Loucy (cell line): ENCODE measurements around the gene EIPR1.

Source experiments
- H2AFZ ChIP-seq: fragments of 200-600 bp; sonication (generic); 2 replicates; pipeline ENCODE4 v1.6.0; 2016; ENCODE audit warnings: antibody characterized with exemption, mild to moderate bottlenecking, low read length, moderate library complexity
- H3F3A ChIP-seq: fragments of 200-600 bp; 2 replicates; pipeline ENCODE4 v1.6.0; 2016; ENCODE audit warnings: antibody characterized with exemption, low read depth, mild to moderate bottlenecking
- H3K27me3 ChIP-seq: fragments of 200-600 bp; sonication (generic); 2 replicates; pipeline ENCODE4 v1.6.1; 2014; ENCODE audit warnings: low read length, mild to moderate bottlenecking; ENCODE audit not compliant: insufficient read depth, poor library complexity, severe bottlenecking
- H3K36me3 ChIP-seq: fragments of 200-600 bp; sonication (generic); 2 replicates; pipeline ENCODE4 v1.6.1; 2016; ENCODE audit warnings: low read length; ENCODE audit not compliant: insufficient read depth
- H3K4me1 ChIP-seq: fragments of 200-600 bp; sonication (generic); 2 replicates; pipeline ENCODE4 v1.5.1; 2014; ENCODE audit warnings: low read length, mild to moderate bottlenecking; ENCODE audit not compliant: insufficient read depth, poor library complexity, severe bottlenecking
- H3K4me2 ChIP-seq: fragments of 200-600 bp; sonication (generic); 2 replicates; pipeline ENCODE4 v1.6.0; 2014; ENCODE audit warnings: antibody characterized with exemption, low read length, low read depth, mild to moderate bottlenecking; ENCODE audit not compliant: poor library complexity, severe bottlenecking
- H3K4me3 ChIP-seq: fragments of 200-600 bp; sonication (generic); 2 replicates; pipeline ENCODE4 v1.5.1; 2014; ENCODE audit warnings: low read length, mild to moderate bottlenecking, mixed read lengths; ENCODE audit not compliant: poor library complexity, severe bottlenecking
- H3K79me2 ChIP-seq: fragments of 200-600 bp; sonication (generic); 2 replicates; pipeline ENCODE4 v1.6.1; 2014; ENCODE audit warnings: low read length; ENCODE audit not compliant: insufficient read depth
- H3K9ac ChIP-seq: fragments of 200-600 bp; sonication (generic); 2 replicates; pipeline ENCODE4 v1.6.0; 2014; ENCODE audit warnings: mild to moderate bottlenecking, low read depth, low read length, moderate library complexity; ENCODE audit not compliant: poor library complexity, severe bottlenecking
- H3K9me2 ChIP-seq: fragments of 200-600 bp; sonication (generic); replicated peaks from 2 replicates; pipeline ENCODE4 v1.6.1; 2016; ENCODE audit warnings: low read depth, low read length, mixed read lengths
- H3K9me3 ChIP-seq: fragments of 200-600 bp; sonication (generic); 2 replicates; pipeline ENCODE4 v1.6.1; 2014; ENCODE audit warnings: mild to moderate bottlenecking, antibody characterized with exemption, low read length, low read depth; ENCODE audit not compliant: insufficient read depth
- H4K20me1 ChIP-seq: fragments of 200-600 bp; sonication (generic); 2 replicates; pipeline ENCODE4 v1.6.0; 2014; ENCODE audit warnings: antibody characterized with exemption, low read length, mild to moderate bottlenecking; ENCODE audit not compliant: insufficient read depth, poor library complexity, severe bottlenecking
- EZH2phosphoT487 ChIP-seq: fragments of 200-600 bp; IDR thresholded peaks from 2 replicates; pipeline ENCODE4 v1.6.1; 2018; ENCODE audit warnings: antibody characterized with exemption, mild to moderate bottlenecking, moderate library complexity, borderline replicate concordance
- TF ChIP-seq, protein P1 (sequence below): fragments of 200-600 bp; sonication (generic); conservative IDR thresholded peaks from 2 replicates; pipeline ENCODE4 v1.5.1; 2014; ENCODE audit warnings: mild to moderate bottlenecking, antibody characterized with exemption, low read length

The EIPR1 gene

DNA sequence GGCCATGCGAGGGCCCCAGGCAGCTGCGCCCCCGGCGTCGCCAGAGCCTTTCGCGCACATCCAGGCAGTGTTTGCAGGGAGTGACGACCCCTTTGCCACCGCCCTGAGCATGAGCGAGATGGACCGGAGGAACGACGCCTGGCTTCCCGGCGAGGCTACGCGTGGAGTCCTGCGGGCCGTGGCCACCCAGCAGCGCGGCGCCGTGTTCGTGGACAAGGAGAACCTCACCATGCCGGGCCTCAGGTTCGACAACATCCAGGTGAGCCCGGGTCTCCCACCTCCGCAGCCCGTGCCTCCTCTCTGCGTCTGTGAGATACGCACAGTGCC lies 10.8 kb upstream of the EIPR1 start:
- Histone ChIP-seq H3K4me3 (no peak overlapping the region), H3K36me3 (peaks cover 22% of the 10 kb centered on the region; the same call in 1 of the 2 replicates), H3K4me1 (peaks cover 15% of the 10 kb centered on the region), H3F3A (peaks cover 6% of the 10 kb centered on the region), H3K79me2 (peaks cover 10% of the 10 kb centered on the region; the same call in 1 of the 2 replicates), H3K4me2 (no peak overlapping the region), H4K20me1 (no peaks in the 10 kb centered on the region), H3K9me3 (no peaks in the 10 kb centered on the region), H3K9me2 (no peaks in the 10 kb centered on the region), H2AFZ (no peak overlapping the region), H3K27me3 (no peaks in the 10 kb centered on the region), H3K9ac (no peak overlapping the region)
- TF ChIP-seq, protein P1, sequence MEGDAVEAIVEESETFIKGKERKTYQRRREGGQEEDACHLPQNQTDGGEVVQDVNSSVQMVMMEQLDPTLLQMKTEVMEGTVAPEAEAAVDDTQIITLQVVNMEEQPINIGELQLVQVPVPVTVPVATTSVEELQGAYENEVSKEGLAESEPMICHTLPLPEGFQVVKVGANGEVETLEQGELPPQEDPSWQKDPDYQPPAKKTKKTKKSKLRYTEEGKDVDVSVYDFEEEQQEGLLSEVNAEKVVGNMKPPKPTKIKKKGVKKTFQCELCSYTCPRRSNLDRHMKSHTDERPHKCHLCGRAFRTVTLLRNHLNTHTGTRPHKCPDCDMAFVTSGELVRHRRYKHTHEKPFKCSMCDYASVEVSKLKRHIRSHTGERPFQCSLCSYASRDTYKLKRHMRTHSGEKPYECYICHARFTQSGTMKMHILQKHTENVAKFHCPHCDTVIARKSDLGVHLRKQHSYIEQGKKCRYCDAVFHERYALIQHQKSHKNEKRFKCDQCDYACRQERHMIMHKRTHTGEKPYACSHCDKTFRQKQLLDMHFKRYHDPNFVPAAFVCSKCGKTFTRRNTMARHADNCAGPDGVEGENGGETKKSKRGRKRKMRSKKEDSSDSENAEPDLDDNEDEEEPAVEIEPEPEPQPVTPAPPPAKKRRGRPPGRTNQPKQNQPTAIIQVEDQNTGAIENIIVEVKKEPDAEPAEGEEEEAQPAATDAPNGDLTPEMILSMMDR, result no peak
- TF ChIP-seq EZH2phosphoT487, result no peak

DNA sequence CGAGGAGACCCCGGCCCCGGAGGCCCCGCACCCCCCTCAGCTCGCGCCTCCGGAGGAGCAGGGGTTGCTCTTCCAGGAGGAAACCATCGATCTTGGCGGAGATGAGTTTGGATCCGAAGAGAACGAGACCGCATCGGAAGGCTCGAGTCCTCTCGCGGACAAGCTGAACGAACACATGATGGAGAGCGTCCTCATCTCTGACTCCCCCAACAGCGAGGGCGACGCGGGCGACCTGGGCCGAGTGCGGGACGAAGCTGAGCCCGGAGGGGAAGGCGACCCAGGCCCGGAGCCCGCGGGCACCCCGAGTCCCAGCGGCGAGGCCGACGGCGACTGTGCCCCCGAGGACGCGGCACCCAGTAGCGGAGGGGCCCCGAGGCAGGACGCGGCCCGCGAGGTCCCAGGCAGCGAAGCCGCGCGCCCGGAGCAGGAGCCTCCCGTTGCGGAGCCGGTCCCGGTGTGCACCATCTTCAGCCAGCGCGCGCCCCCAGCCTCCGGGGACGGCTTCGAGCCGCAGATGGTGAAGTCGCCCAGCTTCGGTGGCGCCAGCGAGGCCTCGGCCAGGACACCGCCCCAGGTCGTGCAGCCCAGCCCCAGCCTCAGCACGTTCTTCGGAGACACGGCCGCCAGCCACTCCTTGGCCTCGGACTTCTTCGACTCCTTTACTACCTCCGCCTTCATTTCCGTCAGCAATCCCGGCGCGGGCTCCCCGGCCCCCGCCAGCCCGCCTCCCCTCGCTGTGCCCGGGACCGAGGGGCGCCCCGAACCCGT lies 10.2 kb upstream of the EIPR1 start:
- Histone ChIP-seq H4K20me1 (no peaks in the 10 kb centered on the region), H3K36me3 (peaks cover 22% of the 10 kb centered on the region; the same call in 1 of the 2 replicates), H3K9ac (no peak overlapping the region), H3K79me2 (peaks cover 10% of the 10 kb centered on the region; the same call in 1 of the 2 replicates), H3K9me3 (no peaks in the 10 kb centered on the region), H3K4me2 (no peak overlapping the region), H3K9me2 (no peaks in the 10 kb centered on the region), H3K27me3 (no peaks in the 10 kb centered on the region), H3K4me3 (no peak overlapping the region), H2AFZ (no peak overlapping the region), H3F3A (peaks cover 6% of the 10 kb centered on the region), H3K4me1 (peaks cover 15% of the 10 kb centered on the region)
- TF ChIP-seq EZH2phosphoT487, result no peak
- TF ChIP-seq, protein P1, result no peak

DNA sequence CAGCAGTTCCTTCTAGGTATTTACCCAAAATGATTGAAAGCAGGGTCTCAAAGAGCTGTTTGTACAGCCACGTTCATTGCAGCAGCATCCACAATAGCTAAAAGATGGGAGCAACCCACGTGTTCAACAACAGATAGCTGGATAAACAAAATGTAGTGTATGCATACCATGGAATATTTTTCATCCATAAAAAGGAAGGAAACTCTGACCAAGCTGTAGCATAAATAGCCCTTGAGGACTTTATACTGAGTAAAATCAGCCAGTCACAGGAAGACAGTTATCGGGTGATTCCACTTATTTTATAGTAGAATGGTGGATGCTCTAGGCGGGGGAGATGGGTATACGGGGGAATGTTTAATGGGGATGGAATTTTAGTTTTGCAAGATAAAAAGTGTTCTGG lies 9.4 kb upstream of the EIPR1 start:
- Histone ChIP-seq H3K9ac (no peak overlapping the region), H3K27me3 (no peaks in the 10 kb centered on the region), H3F3A (peaks cover 6% of the 10 kb centered on the region), H3K4me1 (peaks cover 15% of the 10 kb centered on the region), H3K4me2 (no peak overlapping the region), H3K9me3 (no peaks in the 10 kb centered on the region), H2AFZ (no peak overlapping the region), H3K4me3 (no peak overlapping the region), H4K20me1 (no peaks in the 10 kb centered on the region), H3K9me2 (no peaks in the 10 kb centered on the region), H3K36me3 (peaks cover 22% of the 10 kb centered on the region; the same call in 1 of the 2 replicates), H3K79me2 (peaks cover 10% of the 10 kb centered on the region; the same call in 1 of the 2 replicates)
- TF ChIP-seq, protein P1, result no peak
- no peak for TF ChIP-seq EZH2phosphoT487
